Endothelial cell of umbilical vein (primary cell): Measurements from ENCODE around the gene DVL1. TPM values are rescaled to one million over a fixed set of nuclear protein-coding genes. Genes with fewer than 3 reads are reported as not detected.
A peak's percentile ranks its signal among the peaks of the same experiment; 100 is the strongest.

ENCODE experiments used
- BruUV-seq: library from RNA; stranded (reverse); fragments of 400-500 nt; replicated peaks from 2 replicates; lab custom pipeline; 2021; lab: Mats Ljungman, UMichigan
- CTCF ChIA-PET: fragments of 300-600, 350-600 bp; sonication (Branson Sonifier 250); formaldehyde crosslinking; loops from one replicate; lab custom pipeline; 2021; ENCODE audit warnings: antibody characterized with exemption, inconsistent platforms; lab: Charles Lee
- POLR2A ChIA-PET: fragments of 300-600, 350-600 bp; sonication (Branson Sonifier 250); formaldehyde crosslinking; loops from one replicate; lab custom pipeline; 2021; ENCODE audit warnings: antibody characterized with exemption, inconsistent platforms; lab: Charles Lee
- DNase-seq: peaks from one replicate; pipeline ENCODE4 v3.0.0-alpha.2; 2011; ENCODE audit warnings: low read depth, low spot score
- FAIRE-seq: peaks from 2 replicates; lab custom pipeline; 2011; peaks lifted over from hg19 to GRCh38; lab: Jason Lieb, UNC
- H2AFZ ChIP-seq: 2 replicates; pipeline ENCODE4 v1.6.0; 2012; ENCODE audit warnings: low read depth, low read length, control low read depth, inconsistent platforms
- H3K27ac ChIP-seq: 2 replicates; pipeline ENCODE4 v1.5.1; 2011; ENCODE audit warnings: low read depth, mild to moderate bottlenecking, control low read depth, low read length, moderate library complexity; ENCODE audit not compliant: insufficient read depth
- H3K27me3 ChIP-seq, 2 experiments: 2 replicates each; pipeline versions ENCODE4 v1.6.0 to v1.6.1; 2011; ENCODE audit warnings: low read length in 2 of 2, mixed read lengths in 1 of 2; ENCODE audit not compliant: control insufficient read depth in 2 of 2, insufficient read depth in 2 of 2
- H3K36me3 ChIP-seq, 2 experiments: 2 replicates in 1 of 2; 3 replicates in 1 of 2; pipeline ENCODE4 v1.5.1; 2011; ENCODE audit warnings: low read length in 2 of 2, mild to moderate bottlenecking in 1 of 2, moderate library complexity in 1 of 2; ENCODE audit not compliant: control insufficient read depth in 2 of 2, insufficient read depth in 2 of 2; ENCODE audit errors: extremely low read depth in 1 of 2
- H3K4me1 ChIP-seq: 3 replicates; pipeline ENCODE4 v1.5.1; 2011; ENCODE audit warnings: mild to moderate bottlenecking, low read length; ENCODE audit not compliant: control insufficient read depth, insufficient read depth; ENCODE audit errors: extremely low read depth
- H3K4me2 ChIP-seq: 2 replicates; pipeline ENCODE4 v1.6.1; 2011; ENCODE audit warnings: low read length, control low read depth, mixed read lengths; ENCODE audit not compliant: insufficient read depth
- H3K4me3 ChIP-seq, 3 experiments: fragments of 200-600 bp in 1 of 3; sonication (generic), shearing (Covaris generic) in 1 of 3; replicated peaks in 1 of 3; 2 replicates each; pipeline ENCODE4 v1.5.1; 2011 to 2016; ENCODE audit warnings: control low read depth in 3 of 3, low read length in 3 of 3, mild to moderate bottlenecking in 2 of 3, inconsistent platforms in 1 of 3, low read depth in 1 of 3, moderate library complexity in 1 of 3; ENCODE audit not compliant: insufficient read depth in 1 of 3
- H3K79me2 ChIP-seq: 2 replicates; pipeline ENCODE4 v1.6.0; 2012; ENCODE audit warnings: low read length, inconsistent platforms; ENCODE audit not compliant: control insufficient read depth, insufficient read depth
- H3K9ac ChIP-seq: replicated peaks from 2 replicates; pipeline ENCODE3; 2011; ENCODE audit warnings: low read length, control low read depth; ENCODE audit not compliant: insufficient read depth; ENCODE audit errors: extremely low read depth
- H3K9me1 ChIP-seq: replicated peaks from 3 replicates; pipeline ENCODE4 v1.6.0; 2011; ENCODE audit warnings: mild to moderate bottlenecking, low read length; ENCODE audit not compliant: control insufficient read depth, insufficient read depth; ENCODE audit errors: extremely low read depth
- H3K9me3 ChIP-seq: replicated peaks from 2 replicates; pipeline ENCODE4 v1.5.1; 2012; ENCODE audit warnings: low read length, inconsistent platforms; ENCODE audit not compliant: control insufficient read depth, insufficient read depth
- H4K20me1 ChIP-seq: replicated peaks from 2 replicates; pipeline ENCODE3; 2011; ENCODE audit warnings: mild to moderate bottlenecking, low read length; ENCODE audit not compliant: control insufficient read depth, insufficient read depth; ENCODE audit errors: extremely low read depth
- CTCF ChIP-seq, 2 donors: IDR thresholded peaks; 1 replicate in 1 of 2; 2 replicates in 1 of 2; pipeline ENCODE4 v1.5.1; 2011; ENCODE audit warnings: low read length in 2 of 2, mild to moderate bottlenecking in 2 of 2, moderate library complexity in 2 of 2, control low read depth in 1 of 2, inconsistent platforms in 1 of 2, low read depth in 1 of 2; ENCODE audit not compliant: insufficient read depth in 1 of 2; ENCODE audit errors: extremely low read depth in 1 of 2
- EZH2 ChIP-seq: IDR thresholded peaks from 2 replicates; pipeline ENCODE4 v1.6.1; 2012; ENCODE audit warnings: borderline replicate concordance, low read depth, mild to moderate bottlenecking, moderate library complexity, low read length, inconsistent platforms; ENCODE audit not compliant: severe bottlenecking
- FOS ChIP-seq: IDR thresholded peaks from 2 replicates; pipeline ENCODE4 v1.6.1; 2011; ENCODE audit warnings: mild to moderate bottlenecking, low read length, moderate library complexity, borderline replicate concordance; ENCODE audit not compliant: insufficient read depth
- GATA2 ChIP-seq: IDR thresholded peaks from 2 replicates; pipeline ENCODE4 v1.7.0; 2011; ENCODE audit warnings: low read depth, mild to moderate bottlenecking, moderate library complexity, mixed read lengths, low read length; ENCODE audit not compliant: insufficient read length, insufficient read depth
- JUN ChIP-seq: IDR thresholded peaks from 2 replicates; pipeline ENCODE4 v1.6.1; 2011; ENCODE audit warnings: borderline replicate concordance, low read depth; ENCODE audit not compliant: insufficient read length, insufficient read depth
- MYC ChIP-seq: IDR thresholded peaks from one replicate; pipeline ENCODE4 v1.6.1; 2011; ENCODE audit warnings: mild to moderate bottlenecking, low read depth, low read length
- POLR2A ChIP-seq: IDR thresholded peaks from 2 replicates; pipeline ENCODE4 v1.6.1; 2012; ENCODE audit warnings: low read depth, mild to moderate bottlenecking, control low read depth, low read length
- POLR2AphosphoS5 ChIP-seq: IDR thresholded peaks from 2 replicates; pipeline ENCODE4 v1.6.1; 2012; ENCODE audit warnings: low read depth, mild to moderate bottlenecking, control low read depth, low read length, moderate library complexity; ENCODE audit not compliant: insufficient read depth
- dilution Hi-C: fragments of 300-500 bp; cut with MboI; formaldehyde crosslinking; loops from one replicate; pipeline ENCODE4 v1.15.0; 2019; ENCODE audit warnings: low sequenced_read_pairs; ENCODE audit not compliant: extremely low pct_ligation_motif_present
- intact Hi-C: fragments of 100-400 bp; cut with micrococcal nuclease; formaldehyde crosslinking; loops from one replicate; pipeline ENCODE4 v1.10.0; 2022
- polyA plus RNA-seq, 4 experiments: library from polyadenylated mRNA; depleted of rRNA in 3 of 4; stranded (reverse) in 3 of 4; unstranded in 1 of 4; fragments of >200 nt; gene quantifications; 2 replicates each; pipeline versions ENCODE4 v1.2.1 to v1.2.3, GENCODE V29; 2011 to 2012; ENCODE audit warnings: missing spikeins in 1 of 4
- total RNA-seq: library from RNA; stranded (reverse); gene quantifications from 2 replicates; pipeline ENCODE4 v1.2.3, GENCODE V29; 2021
- TF ChIP-seq, protein P1 (sequence below): IDR thresholded peaks from 2 replicates; pipeline ENCODE4 v1.6.1; 2011; ENCODE audit not compliant: insufficient read depth, insufficient read length

The DVL1 gene
- total and polyA plus RNA-seq, 2 donors (not counting 3 experiments of a cell fraction or from before 2014, with no cell fraction given) = 26.8 to 36.5 TPM

DNA sequence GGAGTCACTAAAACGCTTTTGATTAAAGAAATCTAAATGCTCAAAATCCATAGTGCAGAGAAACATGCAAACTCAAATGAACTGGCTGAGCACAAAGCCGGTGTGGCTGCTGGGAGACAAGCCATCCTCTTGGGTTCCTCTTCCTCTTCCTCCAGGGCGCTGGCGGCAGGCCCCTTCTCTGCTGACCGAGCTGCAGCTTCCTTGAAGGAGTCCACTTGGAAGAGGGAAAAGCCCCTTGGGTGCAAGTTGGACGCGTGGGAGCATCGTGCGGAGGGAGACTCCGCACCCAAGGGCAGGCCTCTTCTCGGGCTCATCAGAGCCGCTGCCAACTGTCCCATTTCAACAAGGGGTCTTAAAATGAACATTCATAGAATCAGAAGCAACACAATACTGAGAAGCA lies 42.0 kb upstream of the DVL1 start:
- CTCF ChIA-PET = interaction anchor here (1.4 kb wide), 1 partner anchor 49 kb away, joined by 3 read pairs; no protein-coding TSS in a partner anchor
- Histone ChIP-seq H3K27me3 (no peaks in the 10 kb centered on the region), H2AFZ (no peak overlapping the region), H3K79me2 (peaks cover 22% of the 10 kb centered on the region), H3K4me2 (no peak overlapping the region), H3K36me3 (peaks cover 42 to 59% of the 10 kb centered on the region in 2 experiments), H3K4me3 (no peak overlapping the region), H3K9me1 (no peaks in the 10 kb centered on the region), H4K20me1 (no peaks in the 10 kb centered on the region), H3K4me1 (no peaks in the 10 kb centered on the region), H3K9ac (no peak overlapping the region), H3K27ac (no peak overlapping the region), H3K9me3 (no peaks in the 10 kb centered on the region)
- POLR2A ChIA-PET = interaction anchor here (0.6 kb wide), 1 partner anchor 14 kb away, joined by 5 read pairs; no protein-coding TSS in a partner anchor
- TSS peak; percentile 1 for BruUV-seq
- FAIRE-seq (no peak), DNase-seq (no peak)
- TF ChIP-seq POLR2AphosphoS5 = no peak
- no peak for TF ChIP-seq POLR2A
- TF ChIP-seq GATA2 = no peak
- TF ChIP-seq, protein P1, sequence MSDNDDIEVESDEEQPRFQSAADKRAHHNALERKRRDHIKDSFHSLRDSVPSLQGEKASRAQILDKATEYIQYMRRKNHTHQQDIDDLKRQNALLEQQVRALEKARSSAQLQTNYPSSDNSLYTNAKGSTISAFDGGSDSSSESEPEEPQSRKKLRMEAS = no peak
- no peak for TF ChIP-seq CTCF (IDR thresholded peaks at IDR 0.05; ENCODE audit: extremely low read depth in 1 of 2, insufficient read depth in 1 of 2, low read depth in 1 of 2, low read length in 2 of 2)
- no peak for TF ChIP-seq MYC
- no peak for TF ChIP-seq FOS
- TF ChIP-seq EZH2 = no peak
- no peak for TF ChIP-seq JUN
- intact Hi-C loops (no loop called here), dilution Hi-C loops (no loop called here)
